ENCODE results near the gene KIF26B.
"Not testable (repeated sequence)": the region's sequence is repeated elsewhere in the genome, so short reads cannot be mapped to it uniquely, and the experiment has no call there.

KIF26B gene

GRCh38 chr1:245356891-245357585 is 202.3 kb downstream of the KIF26B start:
- 0 out of 2 replicates have a peak, but pooled peaks cover 6% of the 10 kb centered on the region for H3K27me3 ChIP-seq (ENCODE audit: insufficient read depth, low read length)

GRCh38 chr1:245359101-245359680 is 204.4 kb downstream of the KIF26B start:
- H3K4me2 ChIP-seq (ENCODE audit: low read length); H3F3A ChIP-seq (ENCODE audit: insufficient read depth, low read length); H3K27me3 ChIP-seq (ENCODE audit: insufficient read depth, low read length); H3K9me2 ChIP-seq (ENCODE audit: low read depth, low read length); H3K27ac ChIP-seq (ENCODE audit: low read depth, low read length, poor library complexity, severe bottlenecking); H3K79me2 ChIP-seq (ENCODE audit: insufficient read depth, low read length); H3K4me1 ChIP-seq (ENCODE audit: insufficient read depth, low read length, severe bottlenecking); H3K9ac ChIP-seq (ENCODE audit: low read length); H4K20me1 ChIP-seq (ENCODE audit: insufficient read depth, low read length); H2AFZ ChIP-seq (ENCODE audit: low read length); H3K9me3 ChIP-seq (ENCODE audit: low read length); H3K4me3 ChIP-seq (ENCODE audit: low read depth, low read length, poor library complexity, severe bottlenecking); H3K36me3 ChIP-seq (ENCODE audit: insufficient read depth, low read length): not testable (repeated sequence)

More at GRCh38 chr1:245356891-245357585, 202.3 kb downstream of the KIF26B start:
- Histone ChIP-seq H2AFZ (ENCODE audit: low read length) (no peak overlapping the region), H4K20me1 (ENCODE audit: insufficient read depth, low read length) (no peaks in the 10 kb centered on the region), H3K36me3 (ENCODE audit: insufficient read depth, low read length) (no peaks in the 10 kb centered on the region), H3K4me3 (ENCODE audit: low read depth, low read length, poor library complexity, severe bottlenecking) (no peak overlapping the region), H3K9ac (ENCODE audit: low read length) (no peak overlapping the region), H3K4me1 (ENCODE audit: insufficient read depth, low read length, severe bottlenecking) (no peaks in the 10 kb centered on the region), H3K9me2 (ENCODE audit: low read depth, low read length) (no peaks in the 10 kb centered on the region), H3K4me2 (ENCODE audit: low read length) (no peak overlapping the region), H3K79me2 (ENCODE audit: insufficient read depth, low read length) (no peaks in the 10 kb centered on the region), H3K9me3 (ENCODE audit: low read length) (no peaks in the 10 kb centered on the region), H3K27ac (ENCODE audit: low read depth, low read length, poor library complexity, severe bottlenecking) (no peak overlapping the region), H3F3A (ENCODE audit: insufficient read depth, low read length) (no peaks in the 10 kb centered on the region)
- TF ChIP-seq EZH2 (IDR thresholded peaks at IDR 0.05; ENCODE audit: borderline replicate concordance, low read length) (no peak), CTCF (IDR thresholded peaks at IDR 0.05; ENCODE audit: low read length) (no peak)

- no peaks in the 10 kb centered on the region for H4K20me1 ChIP-seq (ENCODE audit: insufficient read depth, low read length)
- H3K4me3 ChIP-seq (ENCODE audit: low read depth, low read length, poor library complexity, severe bottlenecking), result no peak overlapping the region
- no peaks in the 10 kb centered on the region for H3K27me3 ChIP-seq (ENCODE audit: insufficient read depth, low read length)
- H3K4me1 ChIP-seq (ENCODE audit: insufficient read depth, low read length, severe bottlenecking), result no peaks in the 10 kb centered on the region
- H3K9me2 ChIP-seq (ENCODE audit: low read depth, low read length), result no peaks in the 10 kb centered on the region
- TF ChIP-seq EZH2 (IDR thresholded peaks at IDR 0.05; ENCODE audit: borderline replicate concordance, low read length) (no peak), CTCF (IDR thresholded peaks at IDR 0.05; ENCODE audit: low read length) (no peak)
- H3K9ac ChIP-seq (ENCODE audit: low read length), result no peak overlapping the region
- H3K36me3 ChIP-seq (ENCODE audit: insufficient read depth, low read length), result no peaks in the 10 kb centered on the region
- no peak overlapping the region for H3K4me2 ChIP-seq (ENCODE audit: low read length)
- no peak overlapping the region for H3K27ac ChIP-seq (ENCODE audit: low read depth, low read length, poor library complexity, severe bottlenecking)
- no peaks in the 10 kb centered on the region for H3K79me2 ChIP-seq (ENCODE audit: insufficient read depth, low read length)
- H3K9me3 ChIP-seq (ENCODE audit: low read length), result no peaks in the 10 kb centered on the region
- no peak overlapping the region for H2AFZ ChIP-seq (ENCODE audit: low read length)
- H3F3A ChIP-seq (ENCODE audit: insufficient read depth, low read length), result no peaks in the 10 kb centered on the region
These were observed 206.3 kb downstream of the KIF26B start for GRCh38 chr1:245361065-245361464.

- Histone ChIP-seq H4K20me1 (ENCODE audit: insufficient read depth, low read length) (no peaks in the 10 kb centered on the region), H3K9ac (ENCODE audit: low read length) (no peak overlapping the region), H3K27me3 (ENCODE audit: insufficient read depth, low read length) (no peaks in the 10 kb centered on the region), H3K27ac (ENCODE audit: low read depth, low read length, poor library complexity, severe bottlenecking) (no peak overlapping the region), H3K36me3 (ENCODE audit: insufficient read depth, low read length) (no peaks in the 10 kb centered on the region), H3K9me2 (ENCODE audit: low read depth, low read length) (no peaks in the 10 kb centered on the region), H3K4me3 (ENCODE audit: low read depth, low read length, poor library complexity, severe bottlenecking) (no peak overlapping the region), H2AFZ (ENCODE audit: low read length) (no peak overlapping the region), H3F3A (ENCODE audit: insufficient read depth, low read length) (no peaks in the 10 kb centered on the region), H3K4me2 (ENCODE audit: low read length) (no peak overlapping the region), H3K4me1 (ENCODE audit: insufficient read depth, low read length, severe bottlenecking) (no peaks in the 10 kb centered on the region), H3K9me3 (ENCODE audit: low read length) (no peaks in the 10 kb centered on the region), H3K79me2 (ENCODE audit: insufficient read depth, low read length) (no peaks in the 10 kb centered on the region)
- TF ChIP-seq CTCF (IDR thresholded peaks at IDR 0.05; ENCODE audit: low read length) (no peak), EZH2 (IDR thresholded peaks at IDR 0.05; ENCODE audit: borderline replicate concordance, low read length) (no peak)
These were observed 207.2 kb downstream of the KIF26B start for GRCh38 chr1:245361951-245362350.
